Lower leg skin (tissue), 4 donors: ENCODE results near the gene MRPL46. TPM values are rescaled to one million over a fixed set of nuclear protein-coding genes. Genes with fewer than 3 reads are reported as not detected.

Source experiments
- DNase-seq, 2 donors: peaks; one replicate each; pipeline ENCODE4 v3.0.0-alpha.2; 2019; ENCODE audit warnings: low spot score in 2 of 2
- H3K4me3 ChIP-seq: fragments of 200-600 bp; sonication (generic); 2 replicates; pipeline ENCODE4 v1.5.1; 2017; ENCODE audit warnings: mild to moderate bottlenecking, low read depth; ENCODE audit not compliant: poor library complexity, severe bottlenecking
- CTCF ChIP-seq, 3 donors: fragments of 450-650 bp; IDR thresholded peaks; one replicate each; pipeline ENCODE4 v1.5.1; 2016; ENCODE audit warnings: antibody characterized with exemption in 3 of 3, mild to moderate bottlenecking in 3 of 3, moderate library complexity in 2 of 3
- POLR2A ChIP-seq, 2 donors: fragments of 450-650 bp; IDR thresholded peaks; one replicate each; pipeline ENCODE4 v1.6.1; 2016 to 2017; ENCODE audit warnings: antibody characterized with exemption in 2 of 2, mild to moderate bottlenecking in 1 of 2, moderate library complexity in 1 of 2
- WGBS, 2 donors: methylation state at CpG; one replicate each; pipeline ENCODE4 v1.1.5; 2018; 5-methylcytosine and 5-hydroxymethylcytosine counted together
- intact Hi-C: fragments of 100-400 bp; cut with DNase I; formaldehyde crosslinking; loops from one replicate; pipeline ENCODE4 v1.15.0; 2023; ENCODE audit warnings: low total_unique reads
- total RNA-seq, 4 donors: library from RNA; depleted of rRNA; stranded (reverse); fragments of >200 nt; gene quantifications; one replicate each; pipeline ENCODE4 v1.1.0, GENCODE V29; 2016

MRPL46 gene
- total RNA-seq, 4 donors from 2014 or later: 7.6 to 28.4 (median 17.8) TPM

- no peak overlapping the region for H3K4me3 ChIP-seq
- TF ChIP-seq CTCF (IDR thresholded peaks at IDR 0.05) (no peak), POLR2A (IDR thresholded peaks at IDR 0.05) (no peak)
- DNase-seq: no peak
- intact Hi-C loops: no loop called here
Measured at GRCh38 chr15:88509964-88510363, 42.8 kb upstream of the MRPL46 start.

DNA sequence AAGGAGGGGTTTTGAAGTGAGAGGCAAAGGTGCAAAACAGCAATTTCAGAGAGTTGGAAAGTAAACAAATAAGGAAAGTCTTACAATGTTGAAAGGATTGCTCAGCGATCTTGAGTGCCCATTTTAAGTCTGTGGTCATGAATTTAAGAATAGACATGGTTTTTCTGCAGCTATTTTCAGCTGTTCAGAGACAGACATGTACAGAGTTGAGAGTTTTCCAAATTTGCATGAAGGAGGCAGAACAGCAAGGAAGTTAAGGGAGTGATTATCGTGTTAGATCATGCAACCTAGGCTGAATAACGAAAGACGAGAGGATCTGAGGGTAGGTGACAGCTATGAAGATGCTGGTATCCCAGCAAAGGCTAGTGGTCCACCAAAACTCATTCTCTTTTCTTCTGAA lies 42.1 kb upstream of the MRPL46 start:
- WGBS, 2 donors: 95 to 97% methylated on average over 4 of the region's 4 CpGs
- intact Hi-C loops: no loop called here
- no peak for TF ChIP-seq CTCF (IDR thresholded peaks at IDR 0.05)
- no peak for TF ChIP-seq POLR2A (IDR thresholded peaks at IDR 0.05)
- DNase-seq: no peak
- H3K4me3 ChIP-seq: no peak overlapping the region

GRCh38 chr15:88506628-88507027 lies 39.4 kb upstream of the MRPL46 start:
- intact Hi-C loops: no loop called here
- no peak overlapping the region for H3K4me3 ChIP-seq
- DNase-seq: no peak
- no peak for TF ChIP-seq CTCF (IDR thresholded peaks at IDR 0.05)
- no peak for TF ChIP-seq POLR2A (IDR thresholded peaks at IDR 0.05)

- no peak for TF ChIP-seq POLR2A (IDR thresholded peaks at IDR 0.05)
- TF ChIP-seq CTCF (IDR thresholded peaks at IDR 0.05): no peak
- WGBS, 2 donors: 98 to 100% methylated on average over 2 of the region's 2 CpGs
- no peak for DNase-seq
- H3K4me3 ChIP-seq: no peak overlapping the region
- intact Hi-C loops: no loop called here
Measured at GRCh38 chr15:88505721-88506120, 38.5 kb upstream of the MRPL46 start.

GRCh38 chr15:88504445-88504844 lies 37.3 kb upstream of the MRPL46 start:
- intact Hi-C loops: no loop called here
- no peak for TF ChIP-seq CTCF (IDR thresholded peaks at IDR 0.05)
- no peak for TF ChIP-seq POLR2A (IDR thresholded peaks at IDR 0.05)
- DNase-seq: no peak
- 82 to 87% methylated on average over 1 of the region's 1 CpG for WGBS, 2 donors
- no peak overlapping the region for H3K4me3 ChIP-seq

- no peak for DNase-seq
Measured at GRCh38 chr15:88498996-88499395, 31.8 kb upstream of the MRPL46 start.

More at GRCh38 chr15:88498996-88499395, 31.8 kb upstream of the MRPL46 start:
- no peak overlapping the region for H3K4me3 ChIP-seq
- WGBS, 2 donors: 53 to 67% methylated on average over 3 of the region's 3 CpGs
- intact Hi-C loops: no loop called here
- TF ChIP-seq CTCF (IDR thresholded peaks at IDR 0.05) (no peak), POLR2A (IDR thresholded peaks at IDR 0.05) (no peak)
